IMR-90 (cell line): ENCODE results near the gene PPP1CB. TPM values are rescaled to one million over a fixed set of nuclear protein-coding genes. Genes with fewer than 3 reads are reported as not detected.
A peak's percentile ranks its signal among the peaks of the same experiment; 100 is the strongest.

Experiments used
- ATAC-seq: fragments of 200-7000 bp; cut with Tn5 transposase; 2 replicates; pipeline ENCODE4 v1.9.1; 2020; ENCODE audit warnings: low read depth, mild to moderate bottlenecking, moderate library complexity
- BruUV-seq: library from RNA; stranded (reverse); fragments of 400-500 nt; replicated peaks from 2 replicates; lab custom pipeline; 2021; lab: Mats Ljungman, UMichigan
- CTCF ChIA-PET: fragments of 300-600 bp; formaldehyde crosslinking; extraction: SDS; loops from one replicate; lab custom pipeline; 2021; ENCODE audit warnings: antibody characterized with exemption; lab: Yijun Ruan, JAX
- POLR2A ChIA-PET: fragments of 300-600 bp; sonication (Branson Sonifier 250); formaldehyde crosslinking; loops from one replicate; lab custom pipeline; 2022; ENCODE audit warnings: antibody characterized with exemption; ENCODE audit not compliant: unreplicated experiment; lab: Charles Lee
- DNase-seq: peaks from one replicate; pipeline ENCODE4 v3.0.0; 2013
- H2AFZ ChIP-seq: replicated peaks from 2 replicates; pipeline ENCODE3; 2013; ENCODE audit warnings: low read length, mild to moderate bottlenecking; ENCODE audit not compliant: poor library complexity
- H2AK5ac ChIP-seq: 2 replicates; pipeline ENCODE4 v1.6.1; 2013; ENCODE audit warnings: low read depth, low read length, inconsistent platforms
- H2AK9ac ChIP-seq: replicated peaks from 2 replicates; pipeline ENCODE3; 2013; ENCODE audit warnings: mild to moderate bottlenecking, low read depth, low read length, moderate library complexity; ENCODE audit not compliant: poor library complexity
- H2BK120ac ChIP-seq: 2 replicates; pipeline ENCODE4 v1.6.1; 2013; ENCODE audit warnings: low read depth, low read length, inconsistent platforms
- H2BK15ac ChIP-seq: 3 replicates; pipeline ENCODE4 v1.6.1; 2013; ENCODE audit warnings: low read depth, low read length, inconsistent platforms
- H2BK20ac ChIP-seq: 2 replicates; pipeline ENCODE4 v1.6.1; 2013; ENCODE audit warnings: low read depth, mild to moderate bottlenecking, inconsistent platforms, low read length, moderate library complexity
- H2BK5ac ChIP-seq: 2 replicates; pipeline ENCODE4 v1.6.1; 2013; ENCODE audit warnings: mild to moderate bottlenecking, low read depth, low read length, inconsistent platforms; ENCODE audit not compliant: poor library complexity, severe bottlenecking
- H3K14ac ChIP-seq: replicated peaks from 2 replicates; pipeline ENCODE4 v1.6.1; 2013; ENCODE audit warnings: low read depth, low read length, inconsistent platforms
- H3K18ac ChIP-seq: 2 replicates; pipeline ENCODE4 v1.6.1; 2013; ENCODE audit warnings: low read depth, low read length, control low read depth
- H3K23ac ChIP-seq: 2 replicates; pipeline ENCODE4 v1.6.1; 2013; ENCODE audit warnings: low read depth, low read length, inconsistent platforms
- H3K27ac ChIP-seq: 2 replicates; pipeline ENCODE4 v1.5.1; 2013; ENCODE audit warnings: mild to moderate bottlenecking, control low read depth, low read length; ENCODE audit not compliant: insufficient read depth
- H3K27me3 ChIP-seq: 2 replicates; pipeline ENCODE4 v1.6.1; 2013; ENCODE audit warnings: low read length; ENCODE audit not compliant: control insufficient read depth, insufficient read depth
- H3K36me3 ChIP-seq: 2 replicates; pipeline ENCODE4 v1.6.1; 2013; ENCODE audit warnings: low read length, mixed read lengths; ENCODE audit not compliant: control insufficient read depth, insufficient read depth
- H3K4ac ChIP-seq: 2 replicates; pipeline ENCODE4 v1.6.1; 2013; ENCODE audit warnings: low read depth, low read length, inconsistent platforms
- H3K4me1 ChIP-seq: 2 replicates; pipeline ENCODE4 v1.6.1; 2013; ENCODE audit warnings: low read length, mixed read lengths; ENCODE audit not compliant: control insufficient read depth, insufficient read depth
- H3K4me2 ChIP-seq: 2 replicates; pipeline ENCODE4 v1.6.1; 2013; ENCODE audit warnings: low read depth, mild to moderate bottlenecking, control low read depth, low read length, moderate library complexity
- H3K4me3 ChIP-seq: 2 replicates; pipeline ENCODE4 v1.5.1; 2013; ENCODE audit warnings: low read depth, mild to moderate bottlenecking, control low read depth, low read length, moderate library complexity; ENCODE audit not compliant: insufficient read depth
- H3K56ac ChIP-seq: 2 replicates; pipeline ENCODE4 v1.6.1; 2013; ENCODE audit warnings: low read length, inconsistent platforms; ENCODE audit not compliant: insufficient read depth; ENCODE audit errors: extremely low read depth
- H3K79me1 ChIP-seq, 2 experiments: 2 replicates each; pipeline ENCODE4 v1.6.1; 2013; ENCODE audit warnings: low read length in 2 of 2, inconsistent platforms in 1 of 2, low read depth in 1 of 2
- H3K9ac ChIP-seq: 2 replicates; pipeline ENCODE4 v1.6.1; 2013; ENCODE audit warnings: low read depth, low read length, control low read depth
- H3K9me1 ChIP-seq: 2 replicates; pipeline ENCODE4 v1.6.1; 2013; ENCODE audit warnings: low read length, inconsistent platforms; ENCODE audit not compliant: insufficient read depth
- H3K9me3 ChIP-seq: 2 replicates; pipeline ENCODE4 v1.6.1; 2013; ENCODE audit warnings: low read length; ENCODE audit not compliant: control insufficient read depth, insufficient read depth
- H4K20me1 ChIP-seq: 2 replicates; pipeline ENCODE4 v1.6.1; 2013; ENCODE audit warnings: low read length, inconsistent platforms; ENCODE audit not compliant: insufficient read depth
- H4K5ac ChIP-seq: 2 replicates; pipeline ENCODE4 v1.6.1; 2013; ENCODE audit warnings: mild to moderate bottlenecking, low read depth, low read length, control low read depth
- H4K8ac ChIP-seq, 2 experiments: 2 replicates each; pipeline ENCODE4 v1.6.1; 2013; ENCODE audit warnings: low read depth in 2 of 2, low read length in 2 of 2, control low read depth in 1 of 2, inconsistent platforms in 1 of 2
- H4K91ac ChIP-seq: 2 replicates; pipeline ENCODE4 v1.6.1; 2013; ENCODE audit warnings: low read depth, low read length, inconsistent platforms; ENCODE audit not compliant: insufficient read depth
- CEBPB ChIP-seq: IDR thresholded peaks from 2 replicates; pipeline ENCODE4 v1.6.1; 2012; ENCODE audit warnings: low read depth, low read length, improper control_type of control experiment
- FOS ChIP-seq: fragments of 150-350 bp; IDR thresholded peaks from 2 replicates; pipeline ENCODE4 v1.6.1; 2016; ENCODE audit warnings: low read depth, low read length
- MAFK ChIP-seq: IDR thresholded peaks from 2 replicates; pipeline ENCODE4 v1.6.1; 2012; ENCODE audit warnings: low read depth, low read length, improper control_type of control experiment
- NFE2L2 ChIP-seq: fragments of 150-350 bp; IDR thresholded peaks from 2 replicates; pipeline ENCODE4 v1.6.1; 2016; ENCODE audit warnings: low read depth, mild to moderate bottlenecking, low read length
- RFX5 ChIP-seq: IDR thresholded peaks from 2 replicates; pipeline ENCODE4 v1.8.0; 2012; ENCODE audit warnings: low read depth, mild to moderate bottlenecking, low read length, moderate library complexity
- SMC3 ChIP-seq: fragments of 150-350 bp; IDR thresholded peaks from 2 replicates; pipeline ENCODE4 v1.6.1; 2016; ENCODE audit warnings: low read depth, mild to moderate bottlenecking, antibody characterized with exemption, low read length, moderate library complexity
- WGBS, 2 experiments: methylation state at CpG; one replicate each; pipeline versions ENCODE4 v1.1.5 to v1.1.7; 2013; ENCODE audit warnings: missing lambda C conversion rate in 2 of 2; ENCODE audit not compliant: insufficient read length in 1 of 2; ENCODE audit errors: extremely low coverage in 2 of 2; 5-methylcytosine and 5-hydroxymethylcytosine counted together
- dilution Hi-C: fragments of 300-500 bp; cut with HindIII; formaldehyde crosslinking; loops from one replicate; pipeline ENCODE4 v1.14.3; 2018; ENCODE audit warnings: low sequenced_read_pairs; ENCODE audit not compliant: unreplicated experiment
- in situ Hi-C: fragments of 300-500 bp; cut with MboI; formaldehyde crosslinking; loops from 3 replicates; pipeline ENCODE4 v1.14.3; 2019; ENCODE audit warnings: low sequenced_read_pairs, inconsistent platforms, mixed read lengths
- intact Hi-C: fragments of 100-400 bp; cut with micrococcal nuclease; formaldehyde crosslinking; loops from 2 replicates; pipeline ENCODE4 v1.10.0; 2022
- polyA plus RNA-seq, 3 experiments: library from polyadenylated mRNA; depleted of rRNA; stranded (reverse); fragments of >200 nt; gene quantifications; 2 replicates each; pipeline ENCODE4 v1.2.3, GENCODE V29; 2012; ENCODE audit warnings: low replicate concordance in 1 of 3
- total RNA-seq: library from RNA; depleted of rRNA; stranded (reverse); fragments of >200 nt; gene quantifications from 2 replicates; pipeline ENCODE4 v1.2.3, GENCODE V29; 2012

The PPP1CB gene
- total and polyA plus RNA-seq, 2 of the 4 experiments (the other 2 are of a cell fraction), result 37.7 to 111 TPM

DNA sequence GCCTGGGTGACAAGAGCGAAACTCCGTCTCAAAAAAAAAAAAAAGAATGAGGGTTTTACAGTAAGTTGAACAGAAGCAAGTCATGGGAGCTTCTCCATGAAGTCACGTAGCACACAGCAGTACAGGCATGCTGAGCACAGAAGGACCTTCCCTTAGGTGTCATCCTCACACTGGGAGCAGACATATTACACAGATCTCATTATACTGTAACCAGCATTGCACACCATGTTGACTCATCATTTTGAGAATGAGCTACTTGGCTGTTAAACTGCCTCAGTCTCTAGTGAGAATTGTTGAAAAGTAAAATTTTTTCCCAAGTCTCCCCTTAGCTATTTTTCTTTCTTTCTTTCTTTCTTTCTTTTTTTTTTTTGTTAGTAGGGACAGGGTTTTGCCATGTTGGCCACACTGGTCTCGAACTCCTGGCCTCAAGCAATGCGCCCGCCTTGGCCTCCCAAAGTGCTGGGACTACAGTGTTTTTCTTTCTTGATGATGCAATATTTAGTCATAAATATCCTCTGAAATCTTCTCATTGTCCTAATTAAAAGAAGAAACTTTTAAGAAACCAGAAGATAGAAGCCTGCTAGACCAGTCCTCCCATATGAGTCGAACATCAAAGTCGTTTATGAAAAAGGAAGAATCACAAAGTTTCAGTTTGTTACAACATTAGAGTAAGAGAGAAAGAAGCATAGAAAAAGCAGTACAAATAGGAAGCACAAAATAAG, 37.9 kb upstream of the PPP1CB start:
- intact Hi-C loops, result no loop called here
- Histone ChIP-seq H3K14ac (peak overlapping the region; percentile 31), H3K56ac (no peak overlapping the region), H3K18ac (peak overlapping the region; percentile 21; the same call in 1 of the 2 replicates), H3K9ac (no peak overlapping the region), H2BK5ac (no peak overlapping the region), H3K36me3 (no peaks in the 10 kb centered on the region), H3K4me2 (no peak overlapping the region), H4K8ac (no peak overlapping the region), H4K5ac (peak overlapping the region; percentile 24; the same call in 1 of the 2 replicates), H3K4me3 (no peak overlapping the region), H2BK120ac (no peak overlapping the region), H3K9me3 (no peaks in the 10 kb centered on the region), H2AK9ac (no peak overlapping the region), H3K4me1 (peaks cover 12% of the 10 kb centered on the region), H3K27me3 (no peaks in the 10 kb centered on the region), H4K20me1 (no peaks in the 10 kb centered on the region), H3K9me1 (peaks cover 13% of the 10 kb centered on the region; the same call in 1 of the 2 replicates), H2AK5ac (no peak overlapping the region), H3K4ac (peak overlapping the region; percentile 63; the same call in 1 of the 2 replicates), H2AFZ (no peak overlapping the region), H3K27ac (no peak overlapping the region), H3K79me1 (no peaks in the 10 kb centered on the region), H2BK15ac (no peak overlapping the region), H3K23ac (no peak overlapping the region), H2BK20ac (no peak overlapping the region), H4K91ac (no peak overlapping the region)
- BruUV-seq, result no TSS peak
- in situ Hi-C loops, result no loop called here
- DNase-seq (peak; percentile 72), ATAC-seq (0 out of 2 replicates have a peak, but pooled peaks have one; percentile 6)
- ChIA-PET CTCF (no interaction called here), POLR2A (no interaction called here)
- dilution Hi-C loops, result no loop called here
- TF ChIP-seq FOS, result 0 out of 2 replicates have a peak, but pooled peaks have one; percentile 22
- TF ChIP-seq NFE2L2, result no peak
- no peak for TF ChIP-seq RFX5
- TF ChIP-seq CEBPB, result peak; percentile 74
- TF ChIP-seq MAFK, result peak; percentile 51; the same call in 1 of the 2 replicates
- no peak for TF ChIP-seq SMC3
- WGBS, 2 experiments, result 100% methylated on average over 1 of the region's 8 CpGs; no CpG with 5 or more reads in 1 of the 2 experiments
